Measurements from ENCODE around the gene ACTA2.

DNA sequence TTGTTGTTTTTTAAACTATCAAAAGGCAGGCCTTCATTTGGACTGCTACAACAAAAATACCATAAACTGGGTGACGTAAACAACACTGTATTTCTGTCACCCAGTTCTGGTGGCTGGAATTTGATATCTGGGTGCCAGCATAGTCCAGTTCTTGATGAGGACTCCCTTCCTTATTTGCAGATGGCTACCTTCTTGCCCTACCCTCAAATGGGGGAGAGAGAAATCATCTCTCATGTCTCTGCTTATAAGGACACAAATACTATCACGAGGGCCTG lies 25.2 kb downstream of the ACTA2 start:
- TF ChIP-seq POLR2A (IDR thresholded peaks at IDR 0.05) (no peak), CTCF (IDR thresholded peaks at IDR 0.05) (no peak)
